Breast epithelium (tissue), 4 donors: Measurements from ENCODE around the gene ZBTB12. TPM values are rescaled to one million over a fixed set of nuclear protein-coding genes. Genes with fewer than 3 reads are reported as not detected.

Experiments used
- DNase-seq, 2 donors: peaks; one replicate each; pipeline ENCODE4 v3.0.0-alpha.2; 2019; ENCODE audit warnings: low spot score in 2 of 2
- H3K27ac ChIP-seq, 2 donors: fragments of 200-600 bp; sonication (generic) in 1 of 2; one replicate each; pipeline ENCODE4 v1.5.1; 2016 to 2019; ENCODE audit warnings: mild to moderate bottlenecking in 1 of 2
- H3K27me3 ChIP-seq, 2 donors: fragments of 200-600 bp; sonication (generic) in 1 of 2; one replicate each; pipeline versions ENCODE4 v1.5.1 to v1.6.0; 2017 to 2019; ENCODE audit warnings: control low read depth in 1 of 2, mild to moderate bottlenecking in 1 of 2
- H3K36me3 ChIP-seq: fragments of 200-600 bp; one replicate; pipeline ENCODE4 v1.5.1; 2019
- H3K4me1 ChIP-seq, 2 donors: fragments of 200-600 bp; sonication (generic); one replicate each; pipeline ENCODE4 v1.5.1; 2016 to 2019; ENCODE audit warnings: control low read depth in 1 of 2
- H3K4me3 ChIP-seq, 3 donors: fragments of 200-600 bp; sonication (generic); 1 replicate in 2 of 3; 2 replicates in 1 of 3; pipeline ENCODE4 v1.5.1; 2016 to 2019; ENCODE audit warnings: mild to moderate bottlenecking in 3 of 3, moderate library complexity in 2 of 3
- H3K9me3 ChIP-seq, 2 donors: fragments of 200-600 bp; sonication (generic) in 1 of 2; one replicate each; pipeline ENCODE4 v1.5.1; 2016 to 2019; ENCODE audit warnings: control low read depth in 1 of 2
- POLR2A ChIP-seq: fragments of 450-650 bp; IDR thresholded peaks from one replicate; pipeline ENCODE4 v1.6.1; 2016; ENCODE audit warnings: antibody characterized with exemption, mild to moderate bottlenecking, moderate library complexity
- POLR2AphosphoS5 ChIP-seq, 3 donors: sonication (generic); formaldehyde crosslinking; IDR thresholded peaks; one replicate each; pipeline ENCODE4 v1.6.1; 2017; ENCODE audit warnings: antibody characterized with exemption in 3 of 3
- intact Hi-C: fragments of 100-400 bp; cut with DNase I; formaldehyde crosslinking; loops from one replicate; pipeline ENCODE4 v1.15.1; 2023; ENCODE audit warnings: low total_unique reads
- total RNA-seq, 3 donors: library from RNA; depleted of rRNA; stranded (reverse); fragments of >200 nt; gene quantifications; one replicate each; pipeline ENCODE4 v1.1.0, GENCODE V29; 2016
- TF ChIP-seq, protein P1 (sequence below), 3 donors: fragments of 450-650 bp; IDR thresholded peaks; one replicate each; pipeline ENCODE4 v1.5.1; 2016 to 2017; ENCODE audit warnings: antibody characterized with exemption in 3 of 3, mild to moderate bottlenecking in 3 of 3, moderate library complexity in 3 of 3

The ZBTB12 gene
- total RNA-seq, 3 donors from 2014 or later = 0.64 to 3.3 (median 1.9) TPM

DNA sequence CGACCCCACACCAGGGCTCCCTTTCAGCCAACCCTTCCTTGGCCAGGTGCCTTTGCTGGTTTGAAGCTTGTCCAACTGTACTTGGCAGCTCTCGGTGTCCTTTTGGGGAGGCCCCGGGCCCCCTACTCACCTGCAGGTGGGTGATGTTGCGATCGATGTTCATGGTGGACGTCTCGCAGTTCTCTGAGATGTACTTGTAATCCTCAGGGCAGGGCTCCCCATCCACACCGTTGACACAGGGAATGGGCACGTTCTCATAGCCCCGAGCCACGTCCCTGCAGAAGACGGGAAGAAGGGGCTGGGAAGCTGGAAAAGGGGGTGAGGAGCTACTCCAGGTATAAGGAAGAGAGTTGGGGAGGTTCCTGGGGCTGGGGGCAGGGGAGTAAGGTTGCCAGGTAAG is 18.2 kb downstream of the ZBTB12 start:
- no peak for DNase-seq

DNA sequence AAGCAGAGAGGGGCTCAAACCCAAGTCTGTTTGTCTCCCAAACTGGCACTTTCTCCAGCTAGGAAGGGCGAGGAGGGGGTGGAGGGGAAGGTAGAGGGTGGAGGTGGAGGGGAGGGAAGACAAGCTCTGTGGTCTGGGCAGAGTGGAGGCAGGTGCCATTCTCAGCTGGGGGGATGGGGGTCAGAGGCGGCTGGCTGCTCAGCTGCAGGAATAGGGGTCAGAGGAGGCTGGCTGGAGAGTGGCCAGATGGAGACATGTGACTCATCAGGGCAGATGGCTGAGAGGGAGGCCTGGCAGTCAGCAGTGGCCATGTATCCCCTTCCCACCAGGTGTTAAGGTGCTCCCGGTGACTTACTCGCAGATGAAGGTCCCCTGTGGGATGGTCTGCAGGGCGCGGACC is 19.5 kb downstream of the ZBTB12 start:
- no peak for DNase-seq

More for the DNA sequence above, 18.2 kb downstream of the ZBTB12 start:
- intact Hi-C loops = no loop called here
- Histone ChIP-seq H3K27me3 (no peaks in the 10 kb centered on the region), H3K36me3 (peaks cover 33% of the 10 kb centered on the region), H3K9me3 (no peaks in the 10 kb centered on the region), H3K27ac (no peak overlapping the region), H3K4me3 (no peak overlapping the region), H3K4me1 (no peaks in the 10 kb centered on the region)
- TF ChIP-seq POLR2AphosphoS5 (IDR thresholded peaks at IDR 0.05) = no peak
- TF ChIP-seq, protein P1, sequence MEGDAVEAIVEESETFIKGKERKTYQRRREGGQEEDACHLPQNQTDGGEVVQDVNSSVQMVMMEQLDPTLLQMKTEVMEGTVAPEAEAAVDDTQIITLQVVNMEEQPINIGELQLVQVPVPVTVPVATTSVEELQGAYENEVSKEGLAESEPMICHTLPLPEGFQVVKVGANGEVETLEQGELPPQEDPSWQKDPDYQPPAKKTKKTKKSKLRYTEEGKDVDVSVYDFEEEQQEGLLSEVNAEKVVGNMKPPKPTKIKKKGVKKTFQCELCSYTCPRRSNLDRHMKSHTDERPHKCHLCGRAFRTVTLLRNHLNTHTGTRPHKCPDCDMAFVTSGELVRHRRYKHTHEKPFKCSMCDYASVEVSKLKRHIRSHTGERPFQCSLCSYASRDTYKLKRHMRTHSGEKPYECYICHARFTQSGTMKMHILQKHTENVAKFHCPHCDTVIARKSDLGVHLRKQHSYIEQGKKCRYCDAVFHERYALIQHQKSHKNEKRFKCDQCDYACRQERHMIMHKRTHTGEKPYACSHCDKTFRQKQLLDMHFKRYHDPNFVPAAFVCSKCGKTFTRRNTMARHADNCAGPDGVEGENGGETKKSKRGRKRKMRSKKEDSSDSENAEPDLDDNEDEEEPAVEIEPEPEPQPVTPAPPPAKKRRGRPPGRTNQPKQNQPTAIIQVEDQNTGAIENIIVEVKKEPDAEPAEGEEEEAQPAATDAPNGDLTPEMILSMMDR (IDR thresholded peaks at IDR 0.05) = no peak
- no peak for TF ChIP-seq POLR2A

DNA sequence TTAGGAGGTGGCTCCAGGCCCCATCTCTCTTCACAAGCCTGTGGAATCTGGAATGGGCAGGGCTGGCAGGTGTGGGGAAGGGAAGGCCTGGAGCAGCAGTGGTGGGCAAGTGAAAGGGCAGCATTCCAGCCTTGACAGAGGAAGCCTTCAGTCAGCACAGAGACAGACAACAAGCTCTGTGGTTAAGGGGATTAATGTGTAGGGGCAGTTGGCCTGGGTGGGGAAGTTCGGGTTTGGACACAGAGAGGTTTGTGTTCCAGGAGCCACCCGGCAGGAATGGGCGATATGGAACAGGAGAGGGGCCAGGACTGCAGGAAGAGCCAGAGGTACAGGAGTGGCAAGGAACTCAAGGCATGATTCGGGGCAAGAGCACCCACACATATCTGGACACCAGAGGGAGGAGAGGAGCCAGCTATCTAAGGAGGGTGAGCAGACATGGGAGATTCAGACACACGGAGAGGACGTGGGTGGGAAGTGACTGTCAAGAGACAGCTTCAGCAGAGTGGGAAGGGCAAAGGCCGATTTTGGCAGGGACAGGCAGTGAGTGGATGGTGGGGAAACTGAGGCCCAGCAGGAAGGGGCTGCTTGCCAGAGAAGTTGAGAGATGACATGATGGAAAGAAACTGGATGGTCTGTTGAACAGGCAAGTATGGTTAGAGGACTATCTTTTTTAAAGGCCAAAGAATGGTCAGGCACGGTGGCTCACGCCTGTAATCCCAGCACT is 20.6 kb downstream of the ZBTB12 start:
- DNase-seq = no peak
- Histone ChIP-seq H3K27ac (no peak overlapping the region), H3K9me3 (no peaks in the 10 kb centered on the region), H3K4me1 (no peaks in the 10 kb centered on the region), H3K27me3 (no peaks in the 10 kb centered on the region), H3K4me3 (no peak overlapping the region), H3K36me3 (peaks cover 18% of the 10 kb centered on the region)
- TF ChIP-seq POLR2A (no peak), POLR2AphosphoS5 (IDR thresholded peaks at IDR 0.05) (no peak)
- TF ChIP-seq, protein P1 (IDR thresholded peaks at IDR 0.05) = no peak
- intact Hi-C loops = no loop called here

More for the DNA sequence above, 19.5 kb downstream of the ZBTB12 start:
- H3K27me3 ChIP-seq = no peaks in the 10 kb centered on the region
- H3K27ac ChIP-seq = no peak overlapping the region
- TF ChIP-seq POLR2A (no peak), POLR2AphosphoS5 (IDR thresholded peaks at IDR 0.05) (no peak)
- TF ChIP-seq, protein P1 (IDR thresholded peaks at IDR 0.05) = no peak
- no peaks in the 10 kb centered on the region for H3K9me3 ChIP-seq
- H3K4me3 ChIP-seq = no peak overlapping the region
- intact Hi-C loops = no loop called here
- H3K36me3 ChIP-seq = peaks cover 27% of the 10 kb centered on the region
- no peaks in the 10 kb centered on the region for H3K4me1 ChIP-seq

DNA sequence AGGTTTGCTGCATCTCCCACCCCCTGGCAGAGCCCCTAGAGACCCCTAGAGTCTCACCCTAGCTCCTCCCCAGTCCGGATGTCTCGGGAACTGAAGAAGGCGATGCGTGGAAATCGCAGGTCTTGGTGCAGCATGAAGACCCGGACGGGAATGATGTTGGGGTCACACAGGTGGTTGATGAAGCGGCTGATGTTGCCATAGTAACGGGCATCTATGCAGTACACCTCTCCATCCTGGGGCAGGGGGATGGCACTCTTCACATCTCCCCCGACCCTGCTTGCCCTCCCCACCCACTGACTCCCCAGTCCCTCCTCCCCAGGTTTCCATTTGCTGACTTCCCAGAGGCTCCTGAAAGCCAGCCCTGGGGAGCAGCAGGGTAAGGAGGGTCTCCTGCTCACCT is 21.3 kb downstream of the ZBTB12 start:
- intact Hi-C loops = no loop called here
- DNase-seq = no peak
- Histone ChIP-seq H3K4me1 (no peaks in the 10 kb centered on the region), H3K36me3 (peaks cover 18% of the 10 kb centered on the region), H3K9me3 (no peaks in the 10 kb centered on the region), H3K27me3 (no peaks in the 10 kb centered on the region), H3K4me3 (no peak overlapping the region), H3K27ac (no peak overlapping the region)
- TF ChIP-seq POLR2AphosphoS5 (IDR thresholded peaks at IDR 0.05) (no peak), POLR2A (no peak)
- TF ChIP-seq, protein P1 (IDR thresholded peaks at IDR 0.05) = no peak

DNA sequence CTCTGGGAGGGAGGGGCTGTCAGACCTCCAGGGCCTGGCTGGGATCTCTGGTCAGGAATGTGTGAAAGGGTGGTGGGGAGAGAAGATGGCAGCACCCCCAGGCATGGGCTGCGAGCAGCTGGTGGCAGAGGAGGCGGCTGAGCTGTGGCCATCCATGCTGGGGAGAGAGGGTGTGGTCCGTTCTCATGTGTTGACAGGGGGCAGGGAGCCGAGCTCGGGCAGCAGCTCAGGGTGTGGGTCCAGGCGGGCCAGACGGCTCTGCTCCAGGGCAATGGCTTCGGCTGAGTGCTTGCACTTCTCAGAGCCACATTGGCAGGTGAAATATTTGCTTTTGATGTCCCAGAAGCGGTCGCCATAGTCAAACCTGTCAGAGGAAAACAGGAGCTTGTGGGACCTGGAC is 22.0 kb downstream of the ZBTB12 start:
- no peaks in the 10 kb centered on the region for H3K27me3 ChIP-seq
- H3K4me3 ChIP-seq = no peak overlapping the region
- no peak for DNase-seq
- peaks cover 18% of the 10 kb centered on the region for H3K36me3 ChIP-seq
- no peak overlapping the region for H3K27ac ChIP-seq
- H3K9me3 ChIP-seq = no peaks in the 10 kb centered on the region
- no peak for TF ChIP-seq POLR2AphosphoS5 (IDR thresholded peaks at IDR 0.05)
- no peak for TF ChIP-seq POLR2A
- TF ChIP-seq, protein P1 (IDR thresholded peaks at IDR 0.05) = no peak
- H3K4me1 ChIP-seq = no peaks in the 10 kb centered on the region
- intact Hi-C loops = no loop called here
